ENCODE results near the gene NAT8. TPM values are rescaled to one million over a fixed set of nuclear protein-coding genes. Genes with fewer than 3 reads are reported as not detected.

Gene NAT8
- total RNA-seq, 2 experiments from 2014 or later = not detected

DNA sequence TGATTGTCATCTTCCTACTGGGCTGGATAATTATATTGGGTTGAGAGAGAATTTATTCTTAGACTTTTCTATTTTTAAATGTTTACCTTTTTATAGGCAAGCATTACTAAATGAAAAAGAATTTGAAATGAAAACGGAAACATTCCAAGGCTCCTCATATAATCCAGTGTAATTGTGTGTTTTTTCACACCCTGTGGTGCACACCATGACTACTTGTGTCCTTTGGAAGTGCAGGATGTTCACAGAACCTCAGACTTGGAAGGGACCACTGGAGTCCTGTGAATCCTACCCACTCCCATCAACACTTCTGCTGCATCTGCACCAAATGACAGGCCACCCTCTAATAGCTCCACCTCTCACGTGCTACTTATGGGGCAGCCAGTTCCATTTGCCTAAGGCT, 48.0 kb downstream of the NAT8 start:
- ChIA-PET CTCF (no interaction called here), POLR2A (no interaction called here)
- H3K27ac Mint-ChIP-seq = no peak overlapping the region
- intact Hi-C loops (cut with DNase I, micrococcal nuclease) = no loop called here
- ATAC-seq (no peak), DNase-seq (no peak)
- H3K4me1 Mint-ChIP-seq = no peaks in the 10 kb centered on the region
- peaks cover 13% of the 10 kb centered on the region for H3K36me3 Mint-ChIP-seq (ENCODE audit: low read depth)
- no peak overlapping the region for H3K4me3 Mint-ChIP-seq
- H3K27me3 Mint-ChIP-seq = no peaks in the 10 kb centered on the region
- no peaks in the 10 kb centered on the region for H3K9me3 Mint-ChIP-seq (ENCODE audit: low read depth)

DNA sequence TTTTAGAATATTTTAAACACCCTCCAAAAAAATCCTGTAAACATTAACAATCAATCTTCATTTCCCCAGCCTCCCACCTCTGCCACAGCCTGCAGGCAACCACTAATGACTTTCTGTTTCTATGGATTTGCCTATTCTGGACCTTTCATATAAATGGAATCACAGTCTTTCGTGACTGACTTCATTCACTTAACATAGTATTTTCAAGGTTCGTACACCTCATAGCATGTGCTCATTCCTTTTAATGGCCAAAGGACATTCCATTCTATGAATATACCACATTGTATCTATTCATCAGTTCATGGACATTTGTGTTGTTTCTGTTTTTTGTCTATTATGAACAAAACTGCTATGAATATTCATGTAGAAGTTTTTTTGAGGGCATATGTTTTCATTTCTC, 48.5 kb downstream of the NAT8 start:
- peaks cover 13% of the 10 kb centered on the region for H3K36me3 Mint-ChIP-seq (ENCODE audit: low read depth)
- ChIA-PET POLR2A (no interaction called here), CTCF (no interaction called here)
- H3K4me1 Mint-ChIP-seq = no peaks in the 10 kb centered on the region
- intact Hi-C loops (cut with DNase I, micrococcal nuclease) = no loop called here
- no peak overlapping the region for H3K4me3 Mint-ChIP-seq
- H3K27ac Mint-ChIP-seq = no peak overlapping the region
- no peaks in the 10 kb centered on the region for H3K9me3 Mint-ChIP-seq (ENCODE audit: low read depth)
- DNase-seq (no peak), ATAC-seq (no peak)
- no peaks in the 10 kb centered on the region for H3K27me3 Mint-ChIP-seq

Other genes starting within 250 kb of the NAT8 start
- gene TPRKB, start 94.9 kb upstream of the NAT8 start, total RNA-seq = 10 to 100 TPM; 23.3 to 35.3 TPM
- gene DUSP11, start 137.7 kb upstream of the NAT8 start, total RNA-seq = 10 to 100 TPM; 27.6 to 33.5 TPM
- not detected for gene C2orf78, start 141.8 kb upstream of the NAT8 start, total RNA-seq
- gene STAMBP, start 186.5 kb upstream of the NAT8 start, total RNA-seq = 100 to 1,000 TPM; 104 to 111 TPM